GM21360 (cell line): ENCODE results near the gene MAG.

Experiments used
- ATAC-seq: cut with Tn5 transposase; IDR thresholded peaks from one replicate; pipeline ENCODE4 v1.9.1; 2021; ENCODE audit warnings: mild to moderate bottlenecking, moderate library complexity; ENCODE audit not compliant: unreplicated experiment

The MAG gene

GRCh38 chr19:35314031-35314430, 22.1 kb downstream of the MAG start:
- no peak for ATAC-seq

GRCh38 chr19:35314858-35315470, 23.0 kb downstream of the MAG start:
- no peak for ATAC-seq

GRCh38 chr19:35315883-35316282, 23.9 kb downstream of the MAG start:
- no peak for ATAC-seq

- no peak for ATAC-seq
Measured at GRCh38 chr19:35316560-35316959, 24.6 kb downstream of the MAG start.

GRCh38 chr19:35317464-35318043, 25.6 kb downstream of the MAG start:
- no peak for ATAC-seq

- no peak for ATAC-seq
Measured at GRCh38 chr19:35318679-35319448, 26.9 kb downstream of the MAG start.

GRCh38 chr19:35320065-35320713, 28.2 kb downstream of the MAG start:
- ATAC-seq: no peak

- ATAC-seq: no peak
Measured at GRCh38 chr19:35321291-35321690, 29.3 kb downstream of the MAG start.

GRCh38 chr19:35322014-35322413, 30.1 kb downstream of the MAG start:
- no peak for ATAC-seq

GRCh38 chr19:35327642-35328041, 35.7 kb downstream of the MAG start:
- ATAC-seq: no peak

- ATAC-seq: no peak
Measured at GRCh38 chr19:35328851-35329285, 36.9 kb downstream of the MAG start, which contains the start of gene CD22. Gene CD22 (plus strand): TSS chr19:35329187. CDS start chr19:35332041, 2,854 bp downstream.

- no peak for ATAC-seq
Measured at GRCh38 chr19:35329323-35329722, 37.4 kb downstream of the MAG start.

GRCh38 chr19:35330475-35330874, 38.5 kb downstream of the MAG start:
- no peak for ATAC-seq

GRCh38 chr19:35331551-35332214, 39.7 kb downstream of the MAG start:
- no peak for ATAC-seq

GRCh38 chr19:35332817-35333216, 40.9 kb downstream of the MAG start:
- ATAC-seq: no peak

- ATAC-seq: no peak
Measured at GRCh38 chr19:35334144-35334753, 42.3 kb downstream of the MAG start.

- no peak for ATAC-seq
Measured at GRCh38 chr19:35336166-35336955, 44.4 kb downstream of the MAG start.

GRCh38 chr19:35337097-35337983, 45.4 kb downstream of the MAG start:
- no peak for ATAC-seq

- no peak for ATAC-seq
Measured at GRCh38 chr19:35337984-35338296, 46.0 kb downstream of the MAG start.
